Effector memory CD4-positive, alpha-beta T cell (primary cell): Measurements from ENCODE around the gene MOB3C.

Source experiments
- DNase-seq, 3 donors: peaks; one replicate each; pipeline ENCODE4 v3.0.0-alpha.2; 2020
- H3K27ac ChIP-seq: 2 replicates; pipeline ENCODE4 v1.7.0; 2013; ENCODE audit warnings: mild to moderate bottlenecking, low read length, moderate library complexity; ENCODE audit not compliant: insufficient read depth, poor library complexity, severe bottlenecking
- H3K27me3 ChIP-seq: replicated peaks from 2 replicates; pipeline ENCODE4 v1.7.0; 2013; ENCODE audit warnings: mild to moderate bottlenecking, low read length; ENCODE audit not compliant: insufficient read depth, control insufficient read depth, poor library complexity, severe bottlenecking
- H3K36me3 ChIP-seq: 2 replicates; pipeline ENCODE4 v1.7.0; 2013; ENCODE audit warnings: mild to moderate bottlenecking, low read length, moderate library complexity; ENCODE audit not compliant: control insufficient read depth, insufficient read depth
- H3K4me1 ChIP-seq: 2 replicates; pipeline ENCODE4 v1.7.0; 2013; ENCODE audit warnings: low read length, mild to moderate bottlenecking; ENCODE audit not compliant: control insufficient read depth, insufficient read depth, poor library complexity, severe bottlenecking
- H3K4me3 ChIP-seq: 2 replicates; pipeline ENCODE4 v1.7.0; 2013; ENCODE audit warnings: low read length, low read depth, mild to moderate bottlenecking; ENCODE audit not compliant: insufficient read depth, poor library complexity, severe bottlenecking
- H3K9me3 ChIP-seq: 2 replicates; pipeline ENCODE4 v1.7.0; 2013; ENCODE audit warnings: mild to moderate bottlenecking, low read length, moderate library complexity; ENCODE audit not compliant: control insufficient read depth

MOB3C gene

DNA sequence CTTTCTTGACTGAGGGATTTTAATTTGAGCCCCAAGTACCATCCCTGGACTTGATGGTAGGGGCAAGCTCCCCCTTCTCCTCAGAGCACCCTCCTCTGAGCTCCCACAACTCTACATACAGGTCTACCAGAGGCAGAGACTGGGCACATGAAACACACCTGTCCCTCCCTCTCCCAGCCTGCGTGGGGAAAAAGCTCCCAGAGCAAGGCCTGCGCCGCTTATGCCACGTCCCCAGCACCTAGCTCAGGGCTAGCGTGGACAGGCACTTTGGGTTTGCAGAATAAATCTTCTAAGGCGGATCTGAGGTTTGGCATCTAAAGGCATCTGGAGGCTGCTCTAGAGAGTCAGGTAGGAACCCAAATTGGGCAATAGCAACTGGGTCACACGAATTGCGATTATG lies 57.6 kb downstream of the MOB3C start:
- Histone ChIP-seq H3K4me3 (no peak overlapping the region), H3K27ac (no peak overlapping the region), H3K4me1 (no peaks in the 10 kb centered on the region), H3K27me3 (no peaks in the 10 kb centered on the region), H3K9me3 (no peaks in the 10 kb centered on the region), H3K36me3 (peaks cover 42% of the 10 kb centered on the region)
- no peak for DNase-seq

- DNase-seq: no peak
- Histone ChIP-seq H3K27me3 (no peaks in the 10 kb centered on the region), H3K36me3 (peaks cover 41% of the 10 kb centered on the region), H3K27ac (no peak overlapping the region), H3K4me1 (no peaks in the 10 kb centered on the region), H3K4me3 (no peak overlapping the region), H3K9me3 (no peaks in the 10 kb centered on the region)
Measured at GRCh38 chr1:46558141-46558963, 58.3 kb downstream of the MOB3C start.
